CD4-positive, alpha-beta T cell (primary cell): ENCODE results near the gene GPR42. TPM values are rescaled to one million over a fixed set of nuclear protein-coding genes. Genes with fewer than 3 reads are reported as not detected.

Experiments
- ATAC-seq: fragments of 200-7000 bp; cut with Tn5 transposase; one replicate; pipeline ENCODE4 v1.10.0; 2022; ENCODE audit warnings: mild to moderate bottlenecking; ENCODE audit not compliant: poor library complexity
- CTCF ChIA-PET: fragments of 350-600 bp; sonication (Branson Sonifier 250); formaldehyde crosslinking; loops from one replicate; lab custom pipeline; 2021; ENCODE audit warnings: antibody characterized with exemption, inconsistent platforms; lab: Charles Lee
- POLR2A ChIA-PET: fragments of 350-600 bp; sonication (Branson Sonifier 250); formaldehyde crosslinking; loops from one replicate; lab custom pipeline; 2021; ENCODE audit warnings: antibody characterized with exemption, inconsistent platforms; lab: Charles Lee
- DNase-seq, 14 experiments: peaks; one replicate each; pipeline ENCODE4 v3.0.0-alpha.2; 2013 to 2020; ENCODE audit warnings: mixed read lengths in 2 of 14
- H3K27ac ChIP-seq, 2 donors: one replicate each; pipeline versions ENCODE4 v1.5.1 to v1.7.0; 2013; ENCODE audit warnings: low read length in 2 of 2, low read depth in 1 of 2, mild to moderate bottlenecking in 1 of 2
- H3K27me3 ChIP-seq, 2 experiments: 1 replicate in 1 of 2; 2 replicates in 1 of 2; pipeline versions ENCODE4 v1.6.1 to v1.7.0; 2013; ENCODE audit warnings: low read length in 2 of 2, control low read depth in 1 of 2, mild to moderate bottlenecking in 1 of 2, moderate library complexity in 1 of 2; ENCODE audit not compliant: insufficient read depth in 2 of 2, control insufficient read depth in 1 of 2
- H3K36me3 ChIP-seq: one replicate; pipeline ENCODE4 v1.6.1; 2013; ENCODE audit warnings: low read length, control low read depth; ENCODE audit not compliant: insufficient read depth
- H3K4me1 ChIP-seq: one replicate; pipeline ENCODE4 v1.6.1; 2013; ENCODE audit warnings: low read length, control low read depth; ENCODE audit not compliant: insufficient read depth
- H3K4me3 ChIP-seq: one replicate; pipeline ENCODE4 v1.5.1; 2013; ENCODE audit warnings: mild to moderate bottlenecking, low read length, moderate library complexity
- H3K9me3 ChIP-seq, 2 experiments: 1 replicate in 1 of 2; 2 replicates in 1 of 2; pipeline versions ENCODE4 v1.6.1 to v1.7.0; 2013; ENCODE audit warnings: low read length in 2 of 2, mild to moderate bottlenecking in 2 of 2, control low read depth in 1 of 2, moderate library complexity in 1 of 2; ENCODE audit not compliant: control insufficient read depth in 1 of 2, insufficient read depth in 1 of 2
- H3K27ac Mint-ChIP-seq: one replicate; pipeline ENCODE4 v1.8.0; 2020; ENCODE audit warnings: mixed read lengths
- H3K27me3 Mint-ChIP-seq: one replicate; pipeline ENCODE4 v1.8.0; 2021; ENCODE audit warnings: mixed read lengths
- H3K36me3 Mint-ChIP-seq: one replicate; pipeline ENCODE4 v1.8.0; 2021; ENCODE audit warnings: low read depth, mixed read lengths
- H3K4me1 Mint-ChIP-seq: one replicate; pipeline ENCODE4 v1.8.0; 2021; ENCODE audit warnings: low read depth, mixed read lengths
- H3K4me3 Mint-ChIP-seq: one replicate; pipeline ENCODE4 v1.8.0; 2020; ENCODE audit warnings: mild to moderate bottlenecking, mixed read lengths
- H3K9me3 Mint-ChIP-seq: one replicate; pipeline ENCODE4 v1.8.0; 2020; ENCODE audit warnings: mixed read lengths
- CTCF ChIP-seq: fragments of 200-600 bp; IDR thresholded peaks from one replicate; pipeline ENCODE4 v1.8.0; 2022; ENCODE audit warnings: antibody characterized with exemption, mild to moderate bottlenecking
- intact Hi-C, 2 experiments: fragments of 100-400 bp; cut with DNase I in 1 of 2; cut with micrococcal nuclease in 1 of 2; formaldehyde crosslinking; loops; one replicate each; pipeline versions ENCODE4 v1.15.1 to v1.9.0; 2023 to 2025; cut with DNase I, micrococcal nuclease
- total RNA-seq, 174 experiments: library from RNA in 2 of 174; stranded (reverse) in 2 of 174; gene quantifications; one replicate each; pipeline ENCODE4 v1.2.3 and lab custom pipeline; 2021 to 2026

Gene GPR42
- total RNA-seq, 2 experiments from 2014 or later = 0.14 TPM; not detected in 1

DNA sequence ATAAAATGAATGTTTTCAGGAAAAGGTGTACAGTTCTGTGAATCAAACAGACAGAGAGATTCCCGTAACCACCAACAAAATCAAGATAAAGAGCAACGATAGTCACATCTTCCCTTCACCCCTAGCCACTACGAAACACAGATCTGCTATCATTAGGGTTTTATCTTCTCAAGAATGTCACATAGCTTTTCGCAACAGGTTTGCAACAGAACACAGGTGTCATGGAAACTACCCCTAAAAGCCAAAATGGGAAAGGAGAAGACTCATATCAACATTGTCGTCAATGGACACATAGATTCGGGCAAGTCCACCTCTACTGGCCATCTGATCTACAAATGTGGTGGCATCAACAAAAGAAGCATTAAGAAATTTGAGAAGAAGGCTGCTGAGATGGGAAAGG is 11.1 kb downstream of the GPR42 start:
- no peak for TF ChIP-seq CTCF
- ChIA-PET CTCF (no interaction called here), POLR2A (no interaction called here)
- Histone ChIP-seq H3K27ac (no peak overlapping the region), H3K4me3 (no peak overlapping the region), H3K36me3 (no peaks in the 10 kb centered on the region), H3K9me3 (peaks cover 0 to 12% of the 10 kb centered on the region in 2 experiments), H3K4me1 (no peaks in the 10 kb centered on the region), H3K27me3 (no peaks in the 10 kb centered on the region)
- no peak overlapping the region for H3K27ac Mint-ChIP-seq
- peaks cover 8% of the 10 kb centered on the region for H3K9me3 Mint-ChIP-seq
- H3K4me1 Mint-ChIP-seq = no peaks in the 10 kb centered on the region
- peaks cover 12% of the 10 kb centered on the region for H3K27me3 Mint-ChIP-seq
- no peak overlapping the region for H3K4me3 Mint-ChIP-seq
- no peak for ATAC-seq
- H3K36me3 Mint-ChIP-seq = peaks cover 5% of the 10 kb centered on the region
- intact Hi-C loops = no loop called here
- no peak for DNase-seq

DNA sequence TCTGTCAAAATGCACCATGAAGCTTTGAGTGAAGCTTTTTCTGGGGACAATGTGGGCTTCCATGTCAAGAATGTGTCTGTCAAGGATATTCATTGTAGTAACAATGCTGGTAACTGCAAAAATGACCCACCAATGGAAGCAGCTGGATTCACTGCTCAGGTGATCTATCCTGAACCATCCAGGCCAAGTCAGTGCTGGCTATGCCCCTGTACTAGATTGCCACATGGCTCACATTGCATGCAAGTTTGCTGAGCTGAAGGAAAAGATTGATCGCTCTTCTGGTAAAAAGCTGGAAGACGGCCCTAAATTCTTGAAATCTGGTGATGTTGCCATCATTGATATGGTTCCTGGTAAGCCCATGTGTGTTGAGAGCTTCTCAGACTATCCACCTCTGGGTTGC is 12.7 kb downstream of the GPR42 start:
- H3K36me3 Mint-ChIP-seq = peaks cover 5% of the 10 kb centered on the region
- peaks cover 6% of the 10 kb centered on the region for H3K9me3 Mint-ChIP-seq
- H3K27ac Mint-ChIP-seq = no peak overlapping the region
- POLR2A ChIA-PET = no interaction called here
- DNase-seq (no peak), ATAC-seq (no peak)
- H3K9me3 ChIP-seq = peaks cover 0 to 12% of the 10 kb centered on the region in 2 experiments
- H3K27me3 Mint-ChIP-seq = peaks cover 12% of the 10 kb centered on the region
- H3K27ac ChIP-seq = no peak overlapping the region
- no peaks in the 10 kb centered on the region for H3K4me1 Mint-ChIP-seq
- no peaks in the 10 kb centered on the region for H3K36me3 ChIP-seq
- intact Hi-C loops = no loop called here
- H3K27me3 ChIP-seq = no peaks in the 10 kb centered on the region
- CTCF ChIA-PET = no interaction called here
- no peak for TF ChIP-seq CTCF
- no peak overlapping the region for H3K4me3 ChIP-seq
- no peak overlapping the region for H3K4me3 Mint-ChIP-seq
- H3K4me1 ChIP-seq = no peaks in the 10 kb centered on the region

- Histone ChIP-seq H3K27ac (no peak overlapping the region), H3K9me3 (peaks cover 0 to 12% of the 10 kb centered on the region in 2 experiments), H3K4me1 (no peaks in the 10 kb centered on the region), H3K27me3 (no peaks in the 10 kb centered on the region), H3K4me3 (no peak overlapping the region), H3K36me3 (no peaks in the 10 kb centered on the region)
- intact Hi-C loops = no loop called here
- DNase-seq (no peak), ATAC-seq (no peak)
- H3K27me3 Mint-ChIP-seq = peaks cover 4% of the 10 kb centered on the region
- TF ChIP-seq CTCF = no peak
- H3K27ac Mint-ChIP-seq = no peak overlapping the region
- no peaks in the 10 kb centered on the region for H3K4me1 Mint-ChIP-seq
- ChIA-PET CTCF (no interaction called here), POLR2A (no interaction called here)
- H3K36me3 Mint-ChIP-seq = peaks cover 5% of the 10 kb centered on the region
- H3K4me3 Mint-ChIP-seq = no peak overlapping the region
- peaks cover 3% of the 10 kb centered on the region for H3K9me3 Mint-ChIP-seq
Observed at GRCh38 chr19:35388277-35389054, 17.6 kb downstream of the GPR42 start.
